ENCODE results near the gene HAPLN3.

Gene HAPLN3

DNA sequence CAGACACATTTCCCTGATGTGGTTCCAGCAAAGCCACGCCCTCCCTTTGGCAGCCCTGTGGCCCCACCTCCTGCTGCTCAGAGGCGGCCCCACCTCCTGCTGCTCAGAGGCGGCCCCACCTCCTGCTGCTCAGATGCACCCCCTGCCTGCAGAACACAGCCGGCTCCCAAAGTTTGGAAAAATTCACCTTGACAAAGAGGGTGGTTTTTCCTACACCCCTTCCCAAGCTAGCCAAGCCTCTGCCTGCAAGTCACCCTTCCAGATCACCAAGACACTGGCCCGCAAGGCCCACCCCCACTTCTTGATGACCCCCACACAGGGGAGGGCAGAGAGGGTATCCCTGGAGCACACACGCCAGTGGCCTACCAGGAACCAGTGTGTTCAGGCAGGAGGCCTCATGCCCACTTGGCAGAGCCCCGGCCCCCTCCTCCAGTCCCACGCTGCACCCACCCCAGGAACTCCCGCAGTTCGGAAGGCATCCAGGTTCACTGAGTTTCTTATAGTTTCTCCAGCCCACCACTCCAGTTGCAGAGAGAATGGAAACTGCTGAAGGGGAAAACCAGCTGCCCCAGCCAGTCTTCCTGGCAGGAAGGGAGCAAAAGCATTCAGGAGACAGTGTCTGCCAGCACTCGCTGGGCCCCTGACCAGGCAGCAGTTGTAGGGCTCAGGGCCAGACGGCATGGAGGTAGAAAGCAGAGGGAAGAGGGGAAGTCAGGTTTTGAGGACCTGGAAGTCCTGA is 2.3 kb upstream of the HAPLN3 start (continued):
- TF ChIP-seq ZNF2 (tag by site-specific recombination; IDR thresholded peaks at IDR 0.05) (no peak), ZNF792 (tag by site-specific recombination; IDR thresholded peaks at IDR 0.05) (no peak), HOXA7 (CRISPR knock-in tag; IDR thresholded peaks at IDR 0.05; ENCODE audit: borderline replicate concordance) (no peak), ZNF530 (tag by site-specific recombination; IDR thresholded peaks at IDR 0.05; ENCODE audit: low read depth) (no peak), WT1 (tag by site-specific recombination; IDR thresholded peaks at IDR 0.05) (no peak), SP3 (tag by site-specific recombination; IDR thresholded peaks at IDR 0.05) (peak; percentile 66), ZNF214 (tag by site-specific recombination; IDR thresholded peaks at IDR 0.05; ENCODE audit: borderline replicate concordance) (no peak), EGR2 (tag by site-specific recombination; IDR thresholded peaks at IDR 0.05; ENCODE audit: low read depth) (0 out of 2 replicates have a peak, but pooled peaks have one; percentile 5), ZNF426 (tag by site-specific recombination; IDR thresholded peaks at IDR 0.05) (no peak), GLIS1 (tag by site-specific recombination; IDR thresholded peaks at IDR 0.05) (peak; percentile 97), GLI2 (tag by site-specific recombination; IDR thresholded peaks at IDR 0.05; ENCODE audit: borderline replicate concordance, low read depth) (no peak), KLF1 (tag by site-specific recombination; IDR thresholded peaks at IDR 0.05) (peak; percentile 73; the same call in 1 of the 2 replicates), ZSCAN30 (tag by site-specific recombination; IDR thresholded peaks at IDR 0.05) (peak; percentile 81; the same call in 1 of the 2 replicates), ZNF174 (tag by site-specific recombination; IDR thresholded peaks at IDR 0.05) (no peak), ZNF596 (tag by site-specific recombination; IDR thresholded peaks at IDR 0.05) (no peak), ZNF677 (tag by site-specific recombination; IDR thresholded peaks at IDR 0.05) (no peak), ZSCAN16 (tag by site-specific recombination; IDR thresholded peaks at IDR 0.05) (no peak), KLF16 (tag by site-specific recombination; IDR thresholded peaks at IDR 0.05) (peak; percentile 71), GFI1B (tag by site-specific recombination; IDR thresholded peaks at IDR 0.05) (no peak), ZNF19 (tag by site-specific recombination; IDR thresholded peaks at IDR 0.05; ENCODE audit: low read depth) (no peak)
- TF ChIP-seq, protein P1, sequence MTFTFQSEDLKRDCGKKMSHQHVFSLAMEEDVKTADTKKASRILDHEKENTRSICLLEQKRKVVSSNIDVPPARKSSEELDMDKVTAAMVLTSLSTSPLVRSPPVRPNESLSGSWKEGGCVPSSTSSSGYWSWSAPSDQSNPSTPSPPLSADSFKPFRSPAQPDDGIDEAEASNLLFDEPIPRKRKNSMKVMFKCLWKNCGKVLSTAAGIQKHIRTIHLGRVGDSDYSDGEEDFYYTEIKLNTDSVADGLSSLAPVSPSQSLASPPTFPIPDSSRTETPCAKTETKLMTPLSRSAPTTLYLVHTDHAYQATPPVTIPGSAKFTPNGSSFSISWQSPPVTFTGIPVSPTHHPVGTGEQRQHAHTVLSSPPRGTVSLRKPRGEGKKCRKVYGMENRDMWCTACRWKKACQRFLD (tag by site-specific recombination; IDR thresholded peaks at IDR 0.05), result no peak
- TF ChIP-seq, protein P2, sequence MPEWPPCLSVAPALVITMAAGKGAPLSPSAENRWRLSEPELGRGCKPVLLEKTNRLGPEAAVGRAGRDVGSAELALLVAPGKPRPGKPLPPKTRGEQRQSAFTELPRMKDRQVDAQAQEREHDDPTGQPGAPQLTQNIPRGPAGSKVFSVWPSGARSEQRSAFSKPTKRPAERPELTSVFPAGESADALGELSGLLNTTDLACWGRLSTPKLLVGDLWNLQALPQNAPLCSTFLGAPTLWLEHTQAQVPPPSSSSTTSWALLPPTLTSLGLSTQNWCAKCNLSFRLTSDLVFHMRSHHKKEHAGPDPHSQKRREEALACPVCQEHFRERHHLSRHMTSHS (tag by site-specific recombination; IDR thresholded peaks at IDR 0.05), result no peak

DNA sequence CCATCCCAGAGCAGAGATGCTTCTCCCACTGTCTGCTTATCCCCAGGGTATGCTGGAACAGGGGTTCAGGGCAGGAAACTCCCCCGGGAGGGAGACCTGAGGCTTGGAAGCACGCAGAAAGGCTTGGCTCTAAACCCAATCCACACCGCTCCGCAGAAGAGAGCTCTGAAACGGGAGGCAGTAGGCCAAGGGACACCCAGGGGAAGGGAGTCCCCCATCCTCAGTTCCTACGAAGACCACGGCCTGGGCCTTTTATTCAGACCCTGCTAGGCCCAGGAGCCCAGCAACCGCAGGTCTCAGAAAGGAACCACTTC is 1.8 kb upstream of the HAPLN3 start:
- no peak for TF ChIP-seq ZNF423 (tag by site-specific recombination; IDR thresholded peaks at IDR 0.05)
- no peak for TF ChIP-seq ZNF654 (tag by site-specific recombination; IDR thresholded peaks at IDR 0.05; ENCODE audit: low read depth)
- no peak for TF ChIP-seq YY2 (tag by site-specific recombination; IDR thresholded peaks at IDR 0.05)
- TF ChIP-seq ZNF558 (tag by site-specific recombination; IDR thresholded peaks at IDR 0.05), result no peak
- 0 out of 2 replicates have a peak, but pooled peaks have one; percentile 0 for TF ChIP-seq ZNF16 (tag by site-specific recombination; IDR thresholded peaks at IDR 0.05; ENCODE audit: low read depth)
- Histone ChIP-seq H3K27ac (ENCODE audit: extremely low read depth, low read depth, low read length) (no peak overlapping the region; the same call in 1 of the 2 replicates), H3K4me3 (ENCODE audit: low read depth, low read length) (no peak overlapping the region), H3K4me1 (ENCODE audit: control insufficient read depth, insufficient read depth, low read length) (peaks cover 15% of the 10 kb centered on the region), H3K36me3 (ENCODE audit: control insufficient read depth in 2 of 2, insufficient read depth in 1 of 2, low read length in 2 of 2) (peaks cover 6 to 28% of the 10 kb centered on the region in 2 experiments; a peak in 2 of 3 replicates), H3K9me3 (ENCODE audit: control insufficient read depth, insufficient read depth, low read depth, low read length) (no peaks in the 10 kb centered on the region)
- ChIA-PET CTCF (interaction anchor here (0.6 to 4.7 kb wide), 14 partner anchors 8 to 678 kb away, joined by 3 to 21 read pairs (median 3); partner anchors contain the start of gene TICRR), POLR2A (interaction anchor here (1.4 kb wide), 1 partner anchor 15 kb away, joined by 5 read pairs; no protein-coding TSS in a partner anchor)
